ENCODE data around the gene KLHL30. TPM values are rescaled to one million over a fixed set of nuclear protein-coding genes. Genes with fewer than 3 reads are reported as not detected.
"Not testable (repeated sequence)": the region's sequence is repeated elsewhere in the genome, so short reads cannot be mapped to it uniquely, and the experiment has no call there.

Gene KLHL30
- total RNA-seq, 1 donor from 2014 or later, result 14.3 TPM

- DNase-seq (ENCODE audit: low spot score), result peak; percentile 68
- intact Hi-C loops (cut with DNase I), result no loop called here
Observed at GRCh38 chr2:238168196-238169047, 30.0 kb downstream of the KLHL30 start.

GRCh38 chr2:238169048-238169707 lies 30.7 kb downstream of the KLHL30 start:
- intact Hi-C loops (cut with DNase I), result no loop called here
- no peak for DNase-seq (ENCODE audit: low spot score)

DNA sequence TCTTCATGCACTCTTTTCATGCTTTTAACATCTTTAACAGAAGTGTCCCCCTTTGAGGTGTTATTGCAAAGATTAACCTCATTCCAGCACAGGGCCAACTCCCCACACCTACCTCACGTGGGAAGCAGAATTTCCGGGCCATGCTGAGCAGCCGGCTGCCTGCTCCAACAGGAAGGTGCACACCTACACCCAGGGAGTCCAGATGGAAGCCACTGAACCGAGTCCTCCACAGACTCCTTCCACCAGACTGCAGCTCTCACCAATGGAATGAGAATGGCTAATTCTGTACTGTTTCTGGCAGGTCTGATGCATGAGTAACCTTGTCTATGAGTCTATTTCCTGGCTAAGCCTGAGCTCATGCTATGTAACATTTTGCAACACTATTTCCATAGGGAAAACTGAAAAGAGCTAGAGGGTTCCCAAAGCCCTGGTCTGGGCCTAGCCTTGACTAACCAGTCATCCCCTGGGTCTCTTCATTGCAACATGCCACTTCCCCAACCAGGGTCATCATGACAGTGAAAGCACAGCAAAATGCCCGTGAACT lies 31.3 kb downstream of the KLHL30 start:
- intact Hi-C loops (cut with DNase I), result no loop called here
- no peak for DNase-seq (ENCODE audit: low spot score)

GRCh38 chr2:238170386-238171071 lies 32.1 kb downstream of the KLHL30 start:
- DNase-seq (ENCODE audit: low spot score), result no peak
- intact Hi-C loops (cut with DNase I), result no loop called here

DNA sequence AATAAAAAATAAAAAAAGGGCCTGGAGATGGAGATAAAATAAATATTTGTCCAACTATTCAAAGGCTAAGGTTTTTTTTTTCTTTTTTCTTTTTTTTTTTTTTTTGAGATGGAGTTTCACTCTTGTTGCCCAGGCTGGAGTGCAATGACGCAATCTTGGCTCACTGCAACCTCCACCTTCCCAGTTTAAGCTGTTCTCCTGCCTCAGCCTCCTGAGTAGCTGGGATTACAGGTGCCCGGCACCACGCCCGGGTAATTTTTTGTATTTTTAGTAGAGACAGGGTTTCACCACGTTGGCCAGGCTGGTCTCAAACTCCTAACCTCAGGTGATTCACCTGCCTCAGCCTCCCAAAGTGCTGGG lies 32.6 kb downstream of the KLHL30 start:
- DNase-seq (ENCODE audit: low spot score); intact Hi-C loops (cut with DNase I): not testable (repeated sequence)

DNA sequence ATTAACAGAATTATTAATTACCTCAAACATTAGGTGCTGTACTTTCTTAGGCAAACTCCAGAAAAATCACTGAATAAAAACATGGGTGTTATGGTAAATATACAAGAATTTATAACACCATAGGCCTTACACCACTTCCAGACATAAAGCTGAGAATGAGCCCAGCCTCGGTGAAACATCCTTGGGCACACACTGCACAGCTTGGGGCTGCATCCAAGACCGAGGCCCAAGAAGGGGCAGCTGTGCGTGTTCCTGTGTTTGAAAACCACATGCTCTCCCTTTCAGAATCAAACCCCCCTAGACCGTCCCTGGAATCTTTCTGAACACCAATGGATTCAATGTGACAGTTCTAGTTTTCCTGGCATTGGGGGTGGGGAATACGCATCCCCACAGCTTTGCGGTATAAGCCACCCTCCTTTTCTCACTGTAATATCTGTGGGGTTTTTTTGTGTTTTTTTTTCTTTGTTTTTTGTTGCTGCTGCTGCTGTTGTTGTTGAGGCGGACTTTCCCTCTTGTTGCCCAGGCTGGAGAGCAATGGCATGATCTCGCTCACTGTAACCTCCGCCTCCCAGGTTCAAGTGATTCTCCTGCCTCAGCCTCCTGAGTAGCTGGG lies 33.2 kb downstream of the KLHL30 start:
- DNase-seq (ENCODE audit: low spot score), result no peak
- intact Hi-C loops (cut with DNase I), result no loop called here

GRCh38 chr2:238172439-238172838 lies 34.0 kb downstream of the KLHL30 start:
- no peak for DNase-seq (ENCODE audit: low spot score)
- intact Hi-C loops (cut with DNase I), result no loop called here

- intact Hi-C loops (cut with DNase I), result no loop called here
- DNase-seq (ENCODE audit: low spot score), result no peak
Observed at GRCh38 chr2:238173692-238174091, 35.2 kb downstream of the KLHL30 start.

- no peak for DNase-seq (ENCODE audit: low spot score)
- intact Hi-C loops (cut with DNase I), result no loop called here
Observed at GRCh38 chr2:238174291-238174690, 35.8 kb downstream of the KLHL30 start.

GRCh38 chr2:238174701-238175100 lies 36.2 kb downstream of the KLHL30 start:
- intact Hi-C loops (cut with DNase I), result no loop called here
- DNase-seq (ENCODE audit: low spot score), result no peak

DNA sequence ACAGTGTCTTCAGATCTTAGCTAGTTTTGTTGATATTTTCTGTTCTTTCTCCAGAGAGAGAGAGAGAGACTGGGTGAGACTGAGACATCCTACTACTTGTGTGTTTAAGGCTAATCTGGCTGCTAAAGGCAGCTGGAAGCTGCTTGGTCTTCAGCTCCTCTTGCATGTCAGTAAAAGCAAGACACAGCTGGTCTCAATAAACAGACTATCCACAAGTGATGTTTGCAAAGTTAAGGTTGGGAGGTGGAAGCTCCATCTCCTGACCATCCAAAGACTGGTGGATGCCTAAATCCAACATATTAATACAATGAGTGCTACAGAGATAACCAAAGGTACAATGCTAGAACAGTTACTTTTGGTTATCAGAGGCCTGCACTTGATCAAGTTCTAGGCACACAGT lies 38.1 kb downstream of the KLHL30 start:
- intact Hi-C loops (cut with DNase I), result no loop called here
- DNase-seq (ENCODE audit: low spot score), result no peak

- intact Hi-C loops (cut with DNase I), result no loop called here
- DNase-seq (ENCODE audit: low spot score), result no peak
Observed at GRCh38 chr2:238180554-238180953, 42.1 kb downstream of the KLHL30 start.

DNA sequence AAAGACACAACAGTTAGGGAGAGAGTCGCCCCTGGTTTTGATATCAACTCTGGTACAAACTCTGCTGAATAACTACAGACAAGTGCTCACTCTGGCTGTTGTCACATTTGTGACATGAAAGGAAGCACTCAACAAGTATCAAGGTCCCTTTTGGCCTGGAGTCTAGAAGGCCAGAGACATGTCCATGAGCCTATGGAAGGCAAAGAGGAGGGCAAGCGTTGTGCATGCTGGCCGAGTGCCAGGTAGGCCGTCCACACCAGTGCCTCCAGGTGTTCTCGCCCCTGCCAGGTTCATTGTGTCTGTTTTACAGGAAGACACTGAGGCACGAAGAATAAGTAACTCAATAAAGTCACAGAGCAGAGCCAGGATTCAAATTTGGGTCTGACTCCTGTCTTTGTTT lies 43.9 kb downstream of the KLHL30 start:
- DNase-seq (ENCODE audit: low spot score), result no peak
- intact Hi-C loops (cut with DNase I), result no loop called here

DNA sequence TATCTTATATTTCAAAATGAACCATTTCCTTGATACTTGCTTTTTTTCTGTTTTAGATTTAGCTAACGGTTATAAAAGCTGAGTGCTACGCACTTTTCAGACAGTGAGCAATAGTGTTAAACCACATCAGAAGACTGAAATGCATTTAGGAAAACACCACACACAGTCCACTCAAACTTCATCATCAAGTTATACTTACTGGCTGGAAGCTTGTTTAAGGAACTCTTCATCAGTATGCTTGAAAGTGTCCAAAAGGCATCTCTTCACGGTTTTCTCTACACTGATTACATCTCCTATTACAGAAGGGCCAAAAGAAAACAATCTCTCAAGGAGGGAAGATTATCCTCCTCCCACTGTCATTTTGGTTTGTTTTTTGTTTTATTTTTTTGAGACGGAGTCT lies 45.4 kb downstream of the KLHL30 start:
- DNase-seq (ENCODE audit: low spot score), result no peak
- intact Hi-C loops (cut with DNase I), result no loop called here

DNA sequence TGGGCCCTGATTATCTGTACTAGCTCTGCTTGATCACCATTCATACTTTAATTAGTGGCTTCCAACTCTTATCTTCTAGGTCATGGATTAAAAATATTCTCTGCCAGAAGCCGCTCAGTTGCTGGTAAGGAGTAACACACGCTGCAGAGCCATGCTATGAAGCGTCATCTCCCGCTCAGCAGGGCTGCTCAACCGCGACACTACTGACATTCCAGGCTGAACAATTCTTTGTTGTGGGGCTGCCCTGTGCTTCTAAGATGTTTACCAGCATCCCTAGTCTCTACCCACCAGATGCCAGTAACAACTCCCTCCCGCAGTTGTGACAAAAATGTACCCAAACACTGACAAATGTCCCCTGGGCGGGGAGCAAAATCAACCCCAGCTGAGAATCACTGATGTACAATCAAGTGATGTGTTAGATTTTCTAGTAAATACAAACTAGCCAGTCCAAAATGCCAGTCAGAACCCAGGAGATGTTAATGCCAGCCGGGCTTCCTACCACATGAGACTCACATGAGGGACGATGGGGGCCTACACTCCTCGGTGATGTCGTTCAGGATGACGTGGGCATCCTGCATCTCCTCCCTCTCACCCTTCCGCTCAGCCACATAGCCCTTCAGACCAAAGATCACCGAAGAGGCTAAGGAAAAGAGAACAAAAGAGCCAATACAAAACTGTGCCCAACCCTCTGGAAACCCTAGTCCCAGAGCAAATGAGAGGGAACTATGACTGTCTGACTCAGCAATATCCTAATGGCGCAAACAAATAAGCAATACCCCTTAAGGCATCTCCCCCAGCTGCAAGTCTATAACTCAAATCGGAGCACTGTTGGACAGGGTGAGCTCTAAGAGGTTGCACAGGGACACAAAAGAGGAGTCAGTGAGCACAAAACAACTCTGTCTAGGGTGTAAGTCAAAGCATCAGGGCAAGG lies 49.4 kb downstream of the KLHL30 start:
- no peak for DNase-seq (ENCODE audit: low spot score)
- intact Hi-C loops (cut with DNase I), result no loop called here

- intact Hi-C loops (cut with DNase I), result no loop called here
- no peak for DNase-seq (ENCODE audit: low spot score)
Observed at GRCh38 chr2:238190445-238190844, 52.0 kb downstream of the KLHL30 start.
